GM23338 (cell line): ENCODE measurements around the gene MYO3B. TPM values are rescaled to one million over a fixed set of nuclear protein-coding genes. Genes with fewer than 3 reads are reported as not detected.

ENCODE experiments used
- ATAC-seq: fragments of 200-7000 bp; cut with Tn5 transposase; 3 replicates; pipeline ENCODE4 v1.9.1; 2020
- DNase-seq: peaks from one replicate; pipeline ENCODE4 v3.0.0-alpha.2; 2015; ENCODE audit warnings: low spot score
- H2AFZ ChIP-seq: fragments of 200-600 bp; sonication (generic); 2 replicates; pipeline ENCODE4 v1.8.0; 2016; ENCODE audit warnings: antibody characterized with exemption, mild to moderate bottlenecking, moderate library complexity
- H3F3A ChIP-seq: fragments of 200-600 bp; sonication (generic); replicated peaks from 2 replicates; pipeline ENCODE4 v1.8.0; 2017; ENCODE audit warnings: antibody characterized with exemption, mixed run types, low read depth
- H3K27ac ChIP-seq: fragments of 200-600 bp; sonication (generic); 2 replicates; pipeline ENCODE4 v1.6.1; 2016; ENCODE audit warnings: low read depth
- H3K27me3 ChIP-seq: fragments of 200-600 bp; sonication (generic); 2 replicates; pipeline ENCODE4 v1.8.0; 2016; ENCODE audit warnings: mild to moderate bottlenecking, mixed run types, moderate library complexity; ENCODE audit not compliant: insufficient read depth
- H3K36me3 ChIP-seq: fragments of 200-600 bp; sonication (generic); 2 replicates; pipeline ENCODE4 v1.8.0; 2016; ENCODE audit warnings: mild to moderate bottlenecking; ENCODE audit not compliant: insufficient read depth
- H3K4me1 ChIP-seq: fragments of 200-600 bp; sonication (generic); 2 replicates; pipeline ENCODE4 v1.8.0; 2016; ENCODE audit warnings: mild to moderate bottlenecking, moderate library complexity; ENCODE audit not compliant: insufficient read depth
- H3K4me2 ChIP-seq: fragments of 200-600 bp; sonication (generic); 2 replicates; pipeline ENCODE4 v1.7.1; 2017; ENCODE audit warnings: mixed run types
- H3K4me3 ChIP-seq: fragments of 200-600 bp; sonication (generic); 2 replicates; pipeline ENCODE4 v1.6.1; 2016; ENCODE audit warnings: mixed run types
- H3K79me2 ChIP-seq: fragments of 200-600 bp; sonication (generic); replicated peaks from 2 replicates; pipeline ENCODE4 v1.8.0; 2017; ENCODE audit warnings: mild to moderate bottlenecking; ENCODE audit not compliant: insufficient read depth
- H3K9me2 ChIP-seq: fragments of 200-600 bp; sonication (generic); 2 replicates; pipeline ENCODE4 v1.8.0; 2017; ENCODE audit not compliant: insufficient read depth
- H4K20me1 ChIP-seq: fragments of 200-600 bp; sonication (generic); replicated peaks from 2 replicates; pipeline ENCODE4 v1.8.0; 2017; ENCODE audit warnings: mild to moderate bottlenecking; ENCODE audit not compliant: insufficient read depth
- H3K27ac Mint-ChIP-seq: 2 replicates; pipeline ENCODE4 v1.8.0; 2020; ENCODE audit warnings: inconsistent platforms, mild to moderate bottlenecking, moderate library complexity, mixed read lengths
- H3K27me3 Mint-ChIP-seq: 3 replicates; pipeline ENCODE4 v1.8.0; 2022; ENCODE audit warnings: low read depth, mild to moderate bottlenecking, moderate library complexity, mixed read lengths, inconsistent platforms; ENCODE audit not compliant: insufficient read depth, poor library complexity
- H3K36me3 Mint-ChIP-seq: 3 replicates; pipeline ENCODE4 v1.8.0; 2021; ENCODE audit warnings: low read depth, mild to moderate bottlenecking, inconsistent platforms, moderate library complexity, mixed read lengths
- H3K4me1 Mint-ChIP-seq: 3 replicates; pipeline ENCODE4 v1.8.0; 2020; ENCODE audit warnings: mild to moderate bottlenecking, inconsistent platforms, mixed read lengths
- H3K4me3 Mint-ChIP-seq: 3 replicates; pipeline ENCODE4 v1.8.0; 2021; ENCODE audit warnings: moderate library complexity, mild to moderate bottlenecking, inconsistent platforms, mixed read lengths
- H3K9me3 Mint-ChIP-seq: 3 replicates; pipeline ENCODE4 v1.8.0; 2020; ENCODE audit warnings: moderate library complexity, mild to moderate bottlenecking, inconsistent platforms, mixed read lengths
- CREB1 ChIP-seq: fragments of 250-450 bp; sonication (Bioruptor Pico); IDR thresholded peaks from 2 replicates; pipeline ENCODE4 v1.5.0; 2020; ENCODE audit warnings: low read depth, mild to moderate bottlenecking, moderate library complexity
- CTCF ChIP-seq, 2 experiments: fragments of 200-600 bp in 1 of 2; sonication (generic) in 1 of 2; conservative IDR thresholded peaks; 2 replicates each; pipeline versions ENCODE4 v1.5.1 to v1.6.1; 2016 to 2017; ENCODE audit warnings: antibody characterized with exemption in 2 of 2, low read depth in 2 of 2, mild to moderate bottlenecking in 2 of 2, moderate library complexity in 1 of 2
- ETS1 ChIP-seq: IDR thresholded peaks from 2 replicates; pipeline ENCODE4 v1.6.1; 2016; ENCODE audit warnings: antibody characterized with exemption
- EZH2 ChIP-seq: fragments of 200-600 bp; sonication (generic); IDR thresholded peaks from one replicate; pipeline ENCODE4 v1.8.0; 2017; ENCODE audit warnings: antibody characterized with exemption, mild to moderate bottlenecking, low read depth; ENCODE audit not compliant: unreplicated experiment
- EZH2phosphoT487 ChIP-seq: fragments of 200-600 bp; sonication (generic); IDR thresholded peaks from one replicate; pipeline ENCODE4 v1.8.1; 2018; ENCODE audit warnings: antibody characterized with exemption; ENCODE audit not compliant: unreplicated experiment
- JUNB ChIP-seq: IDR thresholded peaks from one replicate; pipeline ENCODE4 v1.6.1; 2016; ENCODE audit warnings: antibody characterized with exemption; ENCODE audit not compliant: unreplicated experiment
- NANOG ChIP-seq: IDR thresholded peaks from 2 replicates; pipeline ENCODE4 v1.6.1; 2016; ENCODE audit warnings: antibody characterized with exemption, borderline replicate concordance
- POLR2AphosphoS5 ChIP-seq: IDR thresholded peaks from 2 replicates; pipeline ENCODE4 v1.6.1; 2016; ENCODE audit warnings: antibody characterized with exemption, low read depth
- REST ChIP-seq: IDR thresholded peaks from one replicate; pipeline ENCODE4 v1.6.1; 2018; ENCODE audit warnings: antibody characterized with exemption; ENCODE audit not compliant: unreplicated experiment
- STAT1 ChIP-seq: IDR thresholded peaks from one replicate; pipeline ENCODE4 v1.6.1; 2016; ENCODE audit warnings: antibody characterized with exemption; ENCODE audit not compliant: unreplicated experiment
- ZNF114 ChIP-seq: fragments of 250-450 bp; sonication (Bioruptor Pico); IDR thresholded peaks from 2 replicates; pipeline ENCODE4 v1.5.0; 2020; ENCODE audit warnings: mild to moderate bottlenecking, moderate library complexity
- ZNF331 ChIP-seq: fragments of 250-450 bp; sonication (Bioruptor Pico); IDR thresholded peaks from 2 replicates; pipeline ENCODE4 v1.5.0; 2020; ENCODE audit warnings: low read depth, mild to moderate bottlenecking, moderate library complexity
- ZNF462 ChIP-seq: fragments of 250-450 bp; sonication (Bioruptor Pico); IDR thresholded peaks from 2 replicates; pipeline ENCODE4 v1.5.0; 2020; ENCODE audit warnings: mild to moderate bottlenecking, moderate library complexity
- polyA plus RNA-seq: library from polyadenylated mRNA; unstranded; fragments of >200 nt; fragmentation: Nextera tagmentation; extraction: Ambion mirVana; gene quantifications from 2 replicates; pipeline ENCODE4 v1.2.1, GENCODE V29; 2016
- total RNA-seq: library from RNA; depleted of rRNA; stranded (reverse); fragments of >200 nt; shearing (Covaris generic); gene quantifications from 2 replicates; pipeline ENCODE4 v1.2.3, GENCODE V29; 2014

Gene MYO3B
- total and polyA plus RNA-seq, 2 experiments from 2014 or later = 0.42 TPM; not detected in 1

GRCh38 chr2:170166735-170167134, 11.2 kb upstream of the MYO3B start:
- H3K27me3 Mint-ChIP-seq = peaks cover 3% of the 10 kb centered on the region
- no peak overlapping the region for H2AFZ ChIP-seq
- TF ChIP-seq EZH2 (no peak), ZNF331 (no peak), CREB1 (CRISPR knock-in tag) (no peak), NANOG (no peak), REST (no peak), ETS1 (no peak), JUNB (no peak), CTCF (conservative IDR thresholded peaks at IDR 0.05; ENCODE audit: low read depth in 2 of 2) (no peak), POLR2AphosphoS5 (no peak), EZH2phosphoT487 (no peak), ZNF114 (no peak), STAT1 (no peak), ZNF462 (no peak)
- no peaks in the 10 kb centered on the region for H3K79me2 ChIP-seq
- H3F3A ChIP-seq = no peaks in the 10 kb centered on the region
- DNase-seq (no peak), ATAC-seq (no peak)
- H3K36me3 ChIP-seq = no peaks in the 10 kb centered on the region
- no peak overlapping the region for H3K4me3 ChIP-seq
- peaks cover 30% of the 10 kb centered on the region for H3K4me1 ChIP-seq
- H3K4me1 Mint-ChIP-seq = peaks cover 19% of the 10 kb centered on the region
- H3K4me2 ChIP-seq = no peak overlapping the region
- no peaks in the 10 kb centered on the region for H3K27me3 ChIP-seq
- no peak overlapping the region for H3K27ac ChIP-seq
- no peak overlapping the region for H3K27ac Mint-ChIP-seq
- no peaks in the 10 kb centered on the region for H4K20me1 ChIP-seq
- no peak overlapping the region for H3K4me3 Mint-ChIP-seq
- no peaks in the 10 kb centered on the region for H3K9me3 Mint-ChIP-seq
- H3K36me3 Mint-ChIP-seq = no peaks in the 10 kb centered on the region
- H3K9me2 ChIP-seq = 0 out of 2 replicates have a peak, but pooled peaks cover 4% of the 10 kb centered on the region
